Nephron (organoid): ENCODE measurements around the gene LYSMD3.
A peak's percentile ranks its signal among the peaks of the same experiment; 100 is the strongest.

Experiments used
- H3K27ac Mint-ChIP-seq, 3 experiments: 2 replicates each; pipeline ENCODE4 v1.8.0; 2020; ENCODE audit warnings: mixed read lengths in 3 of 3, mild to moderate bottlenecking in 2 of 3, moderate library complexity in 1 of 3
- H3K27me3 Mint-ChIP-seq: 2 replicates; pipeline ENCODE4 v1.8.0; 2021; ENCODE audit warnings: low read depth, mild to moderate bottlenecking, moderate library complexity, mixed read lengths
- H3K36me3 Mint-ChIP-seq: 2 replicates; pipeline ENCODE4 v1.8.0; 2020; ENCODE audit warnings: low read depth, mixed read lengths
- H3K4me1 Mint-ChIP-seq: 2 replicates; pipeline ENCODE4 v1.8.0; 2020; ENCODE audit warnings: mixed read lengths
- H3K4me3 Mint-ChIP-seq, 3 experiments: 2 replicates each; pipeline ENCODE4 v1.8.0; 2020; ENCODE audit warnings: mild to moderate bottlenecking in 3 of 3, mixed read lengths in 3 of 3, moderate library complexity in 2 of 3
- H3K9me3 Mint-ChIP-seq: 2 replicates; pipeline ENCODE4 v1.8.0; 2020; ENCODE audit warnings: mixed read lengths
- CTCF ChIP-seq, 3 experiments: fragments of 200-600 bp; sonication (generic); IDR thresholded peaks; one replicate each; pipeline ENCODE4 v1.5.0; 2021; ENCODE audit warnings: antibody characterized with exemption in 3 of 3; ENCODE audit not compliant: unreplicated experiment in 3 of 3

Gene LYSMD3

GRCh38 chr5:90473396-90474234 lies 55.8 kb downstream of the LYSMD3 start:
- Mint-ChIP-seq H3K36me3 (peaks cover 27% of the 10 kb centered on the region), H3K4me1 (peaks cover 19% of the 10 kb centered on the region), H3K9me3 (peaks cover 16% of the 10 kb centered on the region), H3K27me3 (peaks cover 5% of the 10 kb centered on the region), H3K4me3 (peak overlapping the region; percentile 96 to 98 (median 97)), H3K27ac (peak overlapping the region; percentile 75 to 96 (median 93))
- no peak for TF ChIP-seq CTCF (IDR thresholded peaks at IDR 0.05; ENCODE audit: unreplicated experiment in 3 of 3)

GRCh38 chr5:90472783-90473395 lies 56.5 kb downstream of the LYSMD3 start:
- Mint-ChIP-seq H3K9me3 (peaks cover 23% of the 10 kb centered on the region), H3K4me1 (peaks cover 19% of the 10 kb centered on the region), H3K4me3 (peak overlapping the region; percentile 96 to 98 (median 97)), H3K36me3 (peaks cover 34% of the 10 kb centered on the region), H3K27me3 (peaks cover 5% of the 10 kb centered on the region), H3K27ac (peak overlapping the region; percentile 45 to 96 (median 48))
- TF ChIP-seq CTCF (IDR thresholded peaks at IDR 0.05; ENCODE audit: unreplicated experiment in 3 of 3): no peak
